B cell (primary cell): ENCODE data around the gene OR14I1. TPM values are rescaled to one million over a fixed set of nuclear protein-coding genes. Genes with fewer than 3 reads are reported as not detected.

Experiments used
- ATAC-seq: fragments of 200-7000 bp; cut with Tn5 transposase; one replicate; pipeline ENCODE4 v1.10.0; 2021; ENCODE audit warnings: low read depth, mild to moderate bottlenecking, moderate number of reproducible peaks, moderate library complexity
- CTCF ChIA-PET: fragments of 350-600 bp; sonication (Branson Sonifier 250); formaldehyde crosslinking; loops from one replicate; lab custom pipeline; 2021; ENCODE audit warnings: antibody characterized with exemption, inconsistent platforms; lab: Charles Lee
- POLR2A ChIA-PET: fragments of 350-600 bp; sonication (Branson Sonifier 250); formaldehyde crosslinking; loops from one replicate; lab custom pipeline; 2021; ENCODE audit warnings: antibody characterized with exemption; lab: Charles Lee
- DNase-seq: peaks from one replicate; pipeline ENCODE4 v3.0.0; 2013
- H2AFZ ChIP-seq: 2 replicates; pipeline ENCODE4 v1.6.1; 2012; ENCODE audit warnings: mild to moderate bottlenecking, low read depth, low read length; ENCODE audit not compliant: insufficient read depth, poor library complexity, severe bottlenecking
- H3K27ac ChIP-seq, 2 donors: 1 replicate in 1 of 2; 2 replicates in 1 of 2; pipeline ENCODE4 v1.5.1; 2012 to 2013; ENCODE audit warnings: low read length in 2 of 2, mild to moderate bottlenecking in 2 of 2, moderate library complexity in 1 of 2
- H3K27me3 ChIP-seq, 4 experiments: fragments of 200-600 bp in 1 of 4; sonication (generic) in 1 of 4; replicated peaks in 1 of 4; 1 replicate in 2 of 4; 2 replicates in 2 of 4; pipeline versions ENCODE4 v1.6.1 to v1.7.0; 2013 to 2016; ENCODE audit warnings: low read length in 3 of 4, mild to moderate bottlenecking in 2 of 4, mixed read lengths in 1 of 4, moderate library complexity in 1 of 4; ENCODE audit not compliant: insufficient read depth in 4 of 4, control insufficient read depth in 3 of 4; ENCODE audit errors: control extremely low read depth in 1 of 4
- H3K36me3 ChIP-seq, 2 experiments: replicated peaks in 1 of 2; 1 replicate in 1 of 2; 2 replicates in 1 of 2; pipeline versions ENCODE4 v1.6.1 to v1.7.1; 2013; ENCODE audit warnings: low read length in 1 of 2; ENCODE audit not compliant: insufficient read depth in 2 of 2, control insufficient read depth in 1 of 2; ENCODE audit errors: control extremely low read depth in 1 of 2, extremely low read depth in 1 of 2
- H3K4me1 ChIP-seq, 2 donors: fragments of 200-600 bp in 1 of 2; sonication (generic) in 1 of 2; 1 replicate in 1 of 2; 2 replicates in 1 of 2; pipeline versions ENCODE4 v1.5.1 to v1.6.1; 2013 to 2017; ENCODE audit warnings: low read length in 2 of 2; ENCODE audit not compliant: control insufficient read depth in 2 of 2, insufficient read depth in 2 of 2
- H3K4me2 ChIP-seq: replicated peaks from 2 replicates; pipeline ENCODE3; 2012; ENCODE audit warnings: mild to moderate bottlenecking, low read depth, low read length; ENCODE audit not compliant: poor library complexity, severe bottlenecking
- H3K4me3 ChIP-seq, 5 experiments: fragments of 200-600 bp in 1 of 5; sonication (generic) in 1 of 5; 1 replicate in 3 of 5; 2 replicates in 2 of 5; pipeline versions ENCODE4 v1.5.1 to v1.7.0; 2011 to 2016; ENCODE audit warnings: low read length in 4 of 5, mild to moderate bottlenecking in 4 of 5, low read depth in 2 of 5, control low read depth in 1 of 5, moderate library complexity in 1 of 5; ENCODE audit not compliant: insufficient read depth in 1 of 5; ENCODE audit errors: control extremely low read depth in 1 of 5, extremely low read depth in 1 of 5
- H3K79me2 ChIP-seq: fragments of 200-600 bp; sonication (generic); one replicate; pipeline ENCODE4 v1.6.0; 2016; ENCODE audit warnings: low read length; ENCODE audit not compliant: control insufficient read depth, insufficient read depth
- H3K9ac ChIP-seq: fragments of 200-600 bp; sonication (generic); 2 replicates; pipeline ENCODE4 v1.6.1; 2017; ENCODE audit warnings: mild to moderate bottlenecking, low read length, moderate library complexity
- H3K9me3 ChIP-seq, 3 donors: one replicate each; pipeline versions ENCODE4 v1.6.1 to v1.7.1; 2013; ENCODE audit warnings: low read length in 2 of 3; ENCODE audit not compliant: control insufficient read depth in 2 of 3, insufficient read depth in 1 of 3; ENCODE audit errors: control extremely low read depth in 1 of 3
- H4K20me1 ChIP-seq: 2 replicates; pipeline ENCODE4 v1.6.0; 2012; ENCODE audit warnings: mild to moderate bottlenecking, low read length; ENCODE audit not compliant: insufficient read depth, control insufficient read depth, poor library complexity, severe bottlenecking
- H3K27ac Mint-ChIP-seq: one replicate; pipeline ENCODE4 v1.8.0; 2021; ENCODE audit warnings: mixed read lengths
- H3K27me3 Mint-ChIP-seq: one replicate; pipeline ENCODE4 v1.8.0; 2021; ENCODE audit warnings: mixed read lengths
- H3K4me1 Mint-ChIP-seq: one replicate; pipeline ENCODE4 v1.8.0; 2021; ENCODE audit warnings: mixed read lengths
- H3K4me3 Mint-ChIP-seq: one replicate; pipeline ENCODE4 v1.8.0; 2021; ENCODE audit warnings: mixed read lengths
- H3K9me3 Mint-ChIP-seq: one replicate; pipeline ENCODE4 v1.8.0; 2022; ENCODE audit warnings: mixed read lengths; ENCODE audit not compliant: insufficient read depth
- EZH2 ChIP-seq: IDR thresholded peaks from 2 replicates; pipeline ENCODE4 v1.6.1; 2012; ENCODE audit warnings: borderline replicate concordance, low read depth, mild to moderate bottlenecking, moderate library complexity, low read length; ENCODE audit not compliant: insufficient read depth, poor library complexity, severe bottlenecking
- WGBS: methylation state at CpG from one replicate; pipeline ENCODE4 v1.1.5; 2013; ENCODE audit warnings: missing lambda C conversion rate; ENCODE audit not compliant: insufficient coverage; 5-methylcytosine and 5-hydroxymethylcytosine counted together
- intact Hi-C: fragments of 100-400 bp; cut with micrococcal nuclease; formaldehyde crosslinking; loops from one replicate; pipeline ENCODE4 v1.10.0; 2022
- polyA plus RNA-seq: library from polyadenylated mRNA; depleted of rRNA; stranded (reverse); fragments of >200 nt; gene quantifications from 2 replicates; pipeline ENCODE4 v1.2.3, GENCODE V29; 2012
- total RNA-seq, 2 donors: library from RNA; stranded (reverse); fragments of 120-200 nt in 1 of 2; gene quantifications; 1 replicate in 1 of 2; 2 replicates in 1 of 2; pipeline versions ENCODE4 v1.2.3 to v1.2.4, GENCODE V29; 2013 to 2022
- TF ChIP-seq, protein P1 (sequence below): fragments of 200-600 bp; IDR thresholded peaks from one replicate; pipeline ENCODE4 v1.8.0; 2022; ENCODE audit warnings: antibody characterized with exemption, mild to moderate bottlenecking

Gene OR14I1
- total and polyA plus RNA-seq, 2 donors (not counting 1 experiment from before 2014, with no cell fraction given), result not detected

DNA sequence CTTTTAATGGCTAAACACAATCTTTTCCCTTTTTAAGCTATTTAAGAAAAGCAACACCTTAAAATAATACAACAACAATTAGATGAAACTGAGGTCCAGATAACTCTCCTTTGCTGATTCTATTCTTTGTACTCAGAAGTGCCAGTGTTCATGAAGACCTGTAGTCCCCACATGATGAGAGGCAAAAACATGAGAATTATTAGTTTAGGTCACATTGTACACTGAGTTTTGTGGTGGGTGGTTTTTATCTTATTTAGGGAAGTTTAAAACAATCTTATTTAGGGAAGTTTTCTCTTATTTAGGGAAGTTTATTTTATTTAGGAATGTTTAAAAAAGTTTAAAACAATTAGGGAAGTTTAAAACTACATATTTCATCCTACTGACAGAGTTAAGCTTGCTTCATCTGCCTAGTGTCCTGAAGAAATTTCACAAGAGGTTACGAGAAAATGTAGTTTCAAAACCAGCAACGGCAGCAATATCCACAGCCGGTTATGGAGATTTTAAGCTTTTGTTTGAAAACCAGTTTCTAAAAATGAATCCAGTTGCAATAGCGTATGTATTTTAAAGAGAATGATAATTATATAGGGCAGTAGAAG, 7.8 kb upstream of the OR14I1 start:
- no peak overlapping the region for H3K27ac ChIP-seq
- H3K9ac ChIP-seq, result no peak overlapping the region
- ChIA-PET CTCF (interaction anchor here (0.8 kb wide), 1 partner anchor 13 kb away, joined by 4 read pairs; no protein-coding TSS in a partner anchor), POLR2A (no interaction called here)
- no peak overlapping the region for H3K27ac Mint-ChIP-seq
- ATAC-seq (no peak), DNase-seq (no peak)
- peaks cover 10% of the 10 kb centered on the region for H3K9me3 Mint-ChIP-seq
- peaks cover 6% of the 10 kb centered on the region for H3K27me3 Mint-ChIP-seq
- intact Hi-C loops, result no loop called here
- H3K79me2 ChIP-seq, result no peaks in the 10 kb centered on the region
- H2AFZ ChIP-seq, result no peak overlapping the region
- TF ChIP-seq, protein P1, sequence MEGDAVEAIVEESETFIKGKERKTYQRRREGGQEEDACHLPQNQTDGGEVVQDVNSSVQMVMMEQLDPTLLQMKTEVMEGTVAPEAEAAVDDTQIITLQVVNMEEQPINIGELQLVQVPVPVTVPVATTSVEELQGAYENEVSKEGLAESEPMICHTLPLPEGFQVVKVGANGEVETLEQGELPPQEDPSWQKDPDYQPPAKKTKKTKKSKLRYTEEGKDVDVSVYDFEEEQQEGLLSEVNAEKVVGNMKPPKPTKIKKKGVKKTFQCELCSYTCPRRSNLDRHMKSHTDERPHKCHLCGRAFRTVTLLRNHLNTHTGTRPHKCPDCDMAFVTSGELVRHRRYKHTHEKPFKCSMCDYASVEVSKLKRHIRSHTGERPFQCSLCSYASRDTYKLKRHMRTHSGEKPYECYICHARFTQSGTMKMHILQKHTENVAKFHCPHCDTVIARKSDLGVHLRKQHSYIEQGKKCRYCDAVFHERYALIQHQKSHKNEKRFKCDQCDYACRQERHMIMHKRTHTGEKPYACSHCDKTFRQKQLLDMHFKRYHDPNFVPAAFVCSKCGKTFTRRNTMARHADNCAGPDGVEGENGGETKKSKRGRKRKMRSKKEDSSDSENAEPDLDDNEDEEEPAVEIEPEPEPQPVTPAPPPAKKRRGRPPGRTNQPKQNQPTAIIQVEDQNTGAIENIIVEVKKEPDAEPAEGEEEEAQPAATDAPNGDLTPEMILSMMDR, result no peak
- TF ChIP-seq EZH2, result no peak
- peaks cover 0 to 7% (median 2%) of the 10 kb centered on the region in 4 experiments for H3K27me3 ChIP-seq
- H3K4me1 ChIP-seq, result no peaks in the 10 kb centered on the region
- no peaks in the 10 kb centered on the region for H4K20me1 ChIP-seq
- H3K9me3 ChIP-seq, result peaks cover 0 to 18% (median 12%) of the 10 kb centered on the region in 3 donors
- H3K4me2 ChIP-seq, result no peak overlapping the region
- H3K36me3 ChIP-seq, result no peaks in the 10 kb centered on the region
- 71% methylated on average over 3 of the region's 4 CpGs for WGBS
- no peak overlapping the region for H3K4me3 Mint-ChIP-seq
- no peaks in the 10 kb centered on the region for H3K4me1 Mint-ChIP-seq
- H3K4me3 ChIP-seq, result no peak overlapping the region

DNA sequence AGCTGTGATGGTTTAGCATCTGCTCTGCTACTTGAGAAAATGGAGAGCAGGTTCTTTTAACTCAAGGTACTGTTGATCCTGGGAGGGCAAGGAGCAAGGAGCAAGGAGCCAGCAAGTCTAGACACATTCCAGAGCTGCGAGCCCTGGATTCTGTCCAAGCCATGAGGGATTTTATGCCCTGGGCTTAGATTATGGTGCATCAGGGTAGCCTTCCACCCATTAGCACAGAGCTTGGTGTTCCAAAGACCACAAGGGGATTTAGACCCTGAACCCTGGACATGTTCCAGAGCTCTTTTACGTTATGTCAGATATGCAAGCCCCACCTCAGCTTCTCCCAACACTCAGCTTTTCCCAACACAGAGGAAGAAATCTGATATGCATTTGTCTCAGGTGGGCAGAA, 2.0 kb upstream of the OR14I1 start:
- WGBS, result 83% methylated on average over 1 of the region's 2 CpGs
- Mint-ChIP-seq H3K4me1 (peaks cover 4% of the 10 kb centered on the region), H3K9me3 (no peaks in the 10 kb centered on the region), H3K27ac (no peak overlapping the region), H3K27me3 (no peaks in the 10 kb centered on the region), H3K4me3 (no peak overlapping the region)
- no peak for DNase-seq
- H3K9me3 ChIP-seq, result no peaks in the 10 kb centered on the region
- CTCF ChIA-PET, result interaction anchor here (1.5 to 21.8 kb wide), 5 partner anchors 82 to 133 kb away, joined by 4 to 274 read pairs (median 9); partner anchors contain the start of gene ZNF672
- H3K36me3 ChIP-seq, result no peaks in the 10 kb centered on the region
- H2AFZ ChIP-seq, result peak overlapping the region; percentile 44
- POLR2A ChIA-PET, result no interaction called here
- H4K20me1 ChIP-seq, result no peaks in the 10 kb centered on the region
- H3K9ac ChIP-seq, result no peak overlapping the region
- no peak for ATAC-seq
- H3K4me1 ChIP-seq, result peaks cover 0 to 5% of the 10 kb centered on the region in 2 donors
- no peak for TF ChIP-seq EZH2
- TF ChIP-seq, protein P1, result no peak
- no peak overlapping the region for H3K27ac ChIP-seq
- no peak overlapping the region for H3K4me3 ChIP-seq
- intact Hi-C loops, result no loop called here
- no peaks in the 10 kb centered on the region for H3K27me3 ChIP-seq
- no peaks in the 10 kb centered on the region for H3K79me2 ChIP-seq
- H3K4me2 ChIP-seq, result no peak overlapping the region
